Hematopoietic multipotent progenitor cell (in vitro differentiated cells): ENCODE measurements around the gene COX8C. TPM values are rescaled to one million over a fixed set of nuclear protein-coding genes. Genes with fewer than 3 reads are reported as not detected.
A peak's percentile ranks its signal among the peaks of the same experiment; 100 is the strongest.

ENCODE experiments used
- DNase-seq, 3 donors: peaks; one replicate each; pipeline ENCODE4 v3.0.0-alpha.2; 2011 to 2015; ENCODE audit warnings: low read depth in 2 of 3, low spot score in 2 of 3
- total RNA-seq: library from RNA; depleted of rRNA; stranded (reverse); fragments of >200 nt; gene quantifications from one replicate; pipeline ENCODE4 v1.2.3, GENCODE V29; 2012

Gene COX8C
- total RNA-seq, result not detected

- no peak for DNase-seq
Observed at GRCh38 chr14:93346926-93347721, at the start of gene COX8C. TSS of gene COX8C (plus strand) at chr14:93347182. CDS start at chr14:93347269, 87 bp downstream.

- no peak for DNase-seq
Observed at GRCh38 chr14:93299416-93299815, 47.6 kb upstream of the COX8C start.

GRCh38 chr14:93299866-93300265 lies 47.1 kb upstream of the COX8C start:
- no peak for DNase-seq

DNA sequence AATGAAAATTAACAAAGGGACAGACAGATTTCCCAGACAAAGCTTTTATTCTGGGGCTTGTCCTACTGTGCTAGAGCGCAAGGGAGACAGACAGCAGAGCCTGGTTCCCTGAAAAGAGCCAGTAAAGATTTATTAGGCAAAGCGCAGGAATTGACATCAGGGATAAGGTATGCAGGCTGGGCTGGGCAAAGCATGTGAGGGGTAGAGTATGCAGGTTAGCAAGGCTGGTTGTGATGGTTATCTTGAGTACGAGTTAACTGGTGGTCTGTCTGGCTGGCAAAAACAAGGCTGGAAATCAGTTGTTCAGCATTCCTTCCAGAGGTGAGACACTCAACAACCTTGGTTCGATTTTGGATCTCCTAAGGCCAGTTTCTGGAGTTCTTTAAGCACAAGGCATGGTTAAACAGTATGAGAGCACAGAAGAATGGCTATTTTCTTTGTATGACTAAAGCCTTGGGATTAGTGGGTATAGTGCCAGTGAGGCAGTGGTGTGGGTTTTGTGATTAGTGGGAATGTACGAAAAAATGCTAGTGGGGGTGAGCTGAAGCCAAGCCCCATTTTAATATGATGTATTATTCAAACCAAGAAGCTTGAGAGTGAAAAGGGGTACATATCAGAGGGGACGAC lies 45.0 kb upstream of the COX8C start:
- DNase-seq, result no peak

- DNase-seq, result no peak
Observed at GRCh38 chr14:93302688-93303581, 44.0 kb upstream of the COX8C start.

DNA sequence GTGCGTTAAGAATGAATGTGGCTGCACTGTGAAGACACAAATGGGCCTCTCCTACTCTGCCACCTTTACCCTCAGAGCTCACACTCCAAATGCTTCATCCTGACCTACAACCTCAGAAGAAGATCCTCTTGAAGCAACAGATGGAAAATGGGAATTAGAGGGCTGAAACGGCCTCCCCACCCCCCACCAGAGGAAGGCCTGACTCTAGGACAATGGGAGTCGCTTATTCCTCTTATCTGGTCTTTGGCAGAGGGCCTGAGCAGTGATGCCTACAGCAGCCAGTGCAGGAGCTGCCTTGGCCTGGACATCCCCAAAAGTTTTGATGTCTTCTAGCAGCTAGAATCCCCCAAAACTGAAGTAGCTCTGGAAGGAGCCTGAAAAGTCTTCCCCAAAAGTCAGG lies 43.3 kb upstream of the COX8C start:
- DNase-seq, result no peak

GRCh38 chr14:93304771-93305170 lies 42.2 kb upstream of the COX8C start:
- DNase-seq, result no peak

- DNase-seq, result no peak
Observed at GRCh38 chr14:93305725-93306418, 41.1 kb upstream of the COX8C start.

- DNase-seq, result no peak
Observed at GRCh38 chr14:93306812-93307211, 40.2 kb upstream of the COX8C start.

DNA sequence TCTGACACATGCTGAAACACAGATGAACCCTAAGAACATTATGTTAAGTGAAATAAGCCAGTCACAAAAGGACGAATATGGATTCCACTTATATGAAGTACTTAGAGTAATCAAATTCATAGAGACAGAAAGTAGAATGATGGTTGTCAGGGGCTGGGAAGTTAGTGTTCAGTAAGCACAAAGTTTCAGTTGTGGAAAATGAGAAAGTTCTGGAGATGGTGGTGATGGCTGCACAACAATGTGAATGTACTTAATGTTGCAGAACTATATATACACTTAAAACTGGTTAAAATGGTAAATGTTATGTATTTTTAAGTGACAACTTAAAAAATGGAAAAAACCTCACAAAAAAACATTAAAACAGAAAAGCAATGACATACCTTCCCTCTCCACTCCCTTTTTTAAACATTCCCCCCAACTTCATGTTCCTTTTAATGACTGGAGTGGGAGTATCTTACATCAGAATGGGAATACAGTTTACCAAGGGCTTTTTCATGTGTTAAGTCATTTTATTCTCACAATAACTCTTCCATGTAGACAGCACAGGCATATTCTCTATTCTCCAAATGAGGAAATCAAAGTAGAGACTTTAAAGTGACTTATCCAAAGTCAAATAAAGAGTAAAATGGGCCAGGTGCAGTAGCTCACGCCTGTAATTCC lies 38.2 kb upstream of the COX8C start:
- DNase-seq, result no peak

- DNase-seq, result no peak
Observed at GRCh38 chr14:93309427-93309966, 37.5 kb upstream of the COX8C start.

DNA sequence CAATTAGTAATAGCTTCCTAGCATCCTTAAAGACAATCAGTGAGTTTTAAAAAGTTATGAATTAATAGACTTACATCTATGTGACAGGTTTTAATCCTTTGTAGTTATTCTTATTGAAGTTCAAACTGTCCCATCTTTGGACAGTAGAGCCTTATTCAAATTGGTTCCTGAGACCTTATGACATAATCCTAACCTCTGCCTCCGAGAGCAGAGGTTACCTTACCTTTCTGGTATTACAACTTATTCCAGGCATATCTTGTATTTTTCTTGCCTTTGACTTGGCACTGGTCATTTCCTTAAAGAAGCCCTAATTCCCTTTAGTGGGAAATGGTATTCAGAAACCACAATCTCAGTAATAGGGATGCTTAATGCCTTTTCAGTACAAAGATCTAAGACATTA lies 35.9 kb upstream of the COX8C start:
- no peak for DNase-seq

DNA sequence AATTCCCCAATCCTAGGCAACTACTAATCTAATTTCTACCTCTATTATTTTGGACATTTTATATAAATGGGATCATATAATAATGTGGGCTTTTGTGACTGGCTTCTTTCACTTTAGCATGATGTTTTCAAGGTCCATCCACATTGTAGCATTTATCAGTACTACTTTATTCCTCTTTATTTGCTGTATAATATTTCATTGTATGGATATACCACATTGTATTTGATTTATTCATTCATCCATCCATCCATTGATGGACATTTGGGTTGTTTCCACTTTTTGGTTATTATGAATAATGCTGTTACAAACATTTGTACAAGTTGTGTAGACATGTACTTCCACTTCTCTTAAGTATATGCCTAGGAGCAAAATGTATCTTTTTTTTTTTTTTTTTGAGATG lies 31.4 kb upstream of the COX8C start:
- DNase-seq, result no peak

- DNase-seq, result no peak
Observed at GRCh38 chr14:93316716-93317115, 30.3 kb upstream of the COX8C start.

- no peak for DNase-seq
Observed at GRCh38 chr14:93317210-93317874, 29.6 kb upstream of the COX8C start.

DNA sequence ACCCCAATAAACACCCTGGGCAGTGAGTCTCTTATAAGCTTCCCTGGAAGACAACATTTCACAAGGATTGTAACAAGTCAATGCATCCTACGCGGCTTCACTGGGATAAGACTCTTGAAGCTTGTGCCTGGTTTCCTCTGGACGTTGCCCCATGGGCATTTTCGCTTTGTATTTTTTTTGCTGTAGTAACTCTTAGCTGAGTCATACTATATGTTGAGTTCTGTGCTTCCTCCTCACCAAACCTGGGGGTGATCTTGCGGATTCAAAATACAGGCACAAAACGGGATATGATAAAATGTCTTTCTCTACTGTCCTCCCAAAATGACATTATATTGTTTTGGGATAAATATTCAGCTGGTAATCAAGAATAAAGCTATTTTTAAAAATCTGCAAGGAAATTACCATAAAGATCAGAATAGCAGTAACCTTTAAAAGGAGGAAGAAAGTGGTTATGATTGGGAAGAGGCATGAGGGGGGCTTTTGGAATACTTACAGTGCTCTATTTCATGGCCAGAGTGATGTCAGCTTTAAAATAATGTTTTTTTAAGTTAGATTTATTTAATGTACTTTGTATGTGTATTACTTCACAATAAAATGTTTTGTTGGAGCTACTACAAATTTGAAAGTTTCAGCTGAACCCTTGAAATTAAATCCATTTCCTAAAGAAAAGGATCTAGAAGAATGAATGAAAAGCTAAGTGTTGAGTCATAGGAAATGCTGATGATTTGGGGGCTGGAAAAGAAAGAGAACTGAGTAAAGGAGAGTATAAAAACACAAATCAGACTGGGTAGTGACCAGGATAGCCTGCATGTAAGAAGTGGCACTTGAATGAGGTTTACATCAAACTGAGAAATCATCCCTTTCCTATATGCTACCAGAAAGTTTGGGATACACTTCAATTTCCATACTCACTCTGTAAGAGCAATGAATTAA lies 28.8 kb upstream of the COX8C start:
- DNase-seq, result peak in 2 of 3 donors; percentile 50 to 57

DNA sequence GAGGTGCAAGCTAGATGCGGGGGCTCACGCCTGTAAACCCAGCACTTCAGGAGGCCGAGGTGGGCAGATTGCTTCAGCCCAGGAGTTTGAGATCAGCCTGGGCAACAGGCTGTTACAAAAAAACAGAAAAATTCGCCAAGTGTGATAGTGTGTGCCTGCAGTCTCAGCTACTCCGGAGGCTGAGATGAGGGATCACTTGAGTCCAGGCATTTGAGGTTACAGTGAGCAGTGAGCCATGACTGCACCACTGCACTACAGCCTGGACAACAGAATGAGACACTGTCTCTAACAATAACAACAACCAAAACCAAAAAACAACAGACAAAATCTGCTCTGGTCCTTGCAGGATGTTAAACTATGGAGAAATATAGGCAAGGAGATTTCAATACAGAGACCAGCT lies 28.1 kb upstream of the COX8C start:
- DNase-seq, result no peak

GRCh38 chr14:93319494-93319893 lies 27.5 kb upstream of the COX8C start:
- no peak for DNase-seq
